HEK293 (cell line): ENCODE results near the gene MAPK8IP3.

Experiments used
- CTCF ChIP-seq: fragments of 450-650 bp; formaldehyde crosslinking; IDR thresholded peaks from 2 replicates; pipeline ENCODE4 v1.5.1; 2016; ENCODE audit warnings: missing biosample characterization, missing genetic modification characterization
- GFI1B ChIP-seq: fragments of 450-650 bp; formaldehyde crosslinking; IDR thresholded peaks from 2 replicates; pipeline ENCODE4 v1.5.1; 2016; ENCODE audit warnings: missing biosample characterization, missing genetic modification characterization
- IKZF3 ChIP-seq: fragments of 450-650 bp; IDR thresholded peaks from 2 replicates; pipeline ENCODE4 v1.5.0; 2018; ENCODE audit warnings: missing biosample characterization, mild to moderate bottlenecking, missing genetic modification characterization, moderate library complexity
- REST ChIP-seq: fragments of 450-650 bp; formaldehyde crosslinking; IDR thresholded peaks from 2 replicates; pipeline ENCODE4 v1.5.1; 2016; ENCODE audit warnings: missing biosample characterization, missing genetic modification characterization
- SP2 ChIP-seq: fragments of 450-650 bp; formaldehyde crosslinking; IDR thresholded peaks from 2 replicates; pipeline ENCODE4 v1.5.1; 2016; ENCODE audit warnings: missing biosample characterization, missing genetic modification characterization
- TCF7L2 ChIP-seq: IDR thresholded peaks from 2 replicates; pipeline ENCODE4 v1.6.1; 2011; ENCODE audit warnings: low read depth, mild to moderate bottlenecking, inconsistent platforms, low read length, moderate library complexity, borderline replicate concordance
- ZNF416 ChIP-seq: fragments of 450-650 bp; formaldehyde crosslinking; IDR thresholded peaks from 2 replicates; pipeline ENCODE4 v1.5.1; 2016; ENCODE audit warnings: missing biosample characterization, missing genetic modification characterization
- ZNF530 ChIP-seq: fragments of 450-650 bp; formaldehyde crosslinking; IDR thresholded peaks from 2 replicates; pipeline ENCODE4 v1.5.1; 2016; ENCODE audit warnings: low read depth, missing biosample characterization, missing genetic modification characterization
- ZNF670 ChIP-seq: fragments of 450-650 bp; formaldehyde crosslinking; IDR thresholded peaks from 2 replicates; pipeline ENCODE4 v1.5.1; 2016; ENCODE audit warnings: missing biosample characterization, missing genetic modification characterization, low read depth
- ZNF843 ChIP-seq: fragments of 450-650 bp; formaldehyde crosslinking; IDR thresholded peaks from 2 replicates; pipeline ENCODE4 v1.5.1; 2016; ENCODE audit warnings: missing biosample characterization, missing genetic modification characterization

GRCh38 chr16:1768061-1768766 lies 62.2 kb downstream of the MAPK8IP3 start:
- TF ChIP-seq CTCF (tag by site-specific recombination) (no peak), SP2 (tag by site-specific recombination) (no peak), TCF7L2 (no peak), IKZF3 (tag by site-specific recombination) (no peak), ZNF670 (no peak), GFI1B (tag by site-specific recombination) (no peak), ZNF530 (tag by site-specific recombination) (no peak), REST (tag by site-specific recombination) (no peak), ZNF843 (tag by site-specific recombination) (no peak), ZNF416 (tag by site-specific recombination) (no peak)
